C4-2B (cell line): ENCODE data around the gene SRPK2.
"Not testable (repeated sequence)": the region's sequence is repeated elsewhere in the genome, so short reads cannot be mapped to it uniquely, and the experiment has no call there.

Experiments
- CTCF ChIP-seq: fragments of 450-650 bp; conservative IDR thresholded peaks from 2 replicates; pipeline ENCODE4 v1.5.1; 2017; ENCODE audit warnings: mild to moderate bottlenecking
- ZFX ChIP-seq: fragments of 450-650 bp; IDR thresholded peaks from 2 replicates; pipeline ENCODE4 v1.6.1; 2017

DNA sequence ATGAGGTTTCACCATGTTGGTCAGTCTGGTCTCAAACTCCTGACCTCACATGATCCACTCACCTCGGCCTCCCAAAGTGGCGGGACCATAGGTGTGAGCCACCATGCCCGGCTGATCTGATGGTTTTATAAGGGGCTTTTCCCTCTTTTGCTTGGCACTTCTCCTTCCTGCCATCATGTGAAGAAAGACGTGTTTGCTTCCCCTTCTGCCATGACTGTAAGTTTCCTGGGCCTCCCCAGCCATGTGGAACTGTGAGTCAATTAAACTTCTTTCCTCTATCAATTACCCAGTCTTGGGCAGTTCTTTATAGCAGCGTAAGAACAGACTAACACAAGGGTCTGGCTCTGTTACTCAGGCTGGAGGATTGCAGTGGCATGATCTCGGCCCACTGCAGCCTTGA is 48.6 kb upstream of the SRPK2 start:
- TF ChIP-seq CTCF, ZFX: not testable (repeated sequence)
